Cardiac muscle cell (in vitro differentiated cells and primary cell): Measurements from ENCODE around the gene OTUD7B. TPM values are rescaled to one million over a fixed set of nuclear protein-coding genes. Genes with fewer than 3 reads are reported as not detected.

Experiments used
- DNase-seq, 2 donors: peaks; one replicate each; pipeline versions ENCODE4 v3.0.0 to v3.0.0-alpha.2; 2010 to 2017; ENCODE audit warnings: low read depth in 1 of 2, low spot score in 1 of 2
- H3K27ac ChIP-seq: fragments of 200-600 bp; sonication (generic); 2 replicates; pipeline ENCODE4 v1.5.1; 2016
- H3K27me3 ChIP-seq: fragments of 200-600 bp; sonication (generic); 2 replicates; pipeline ENCODE4 v1.6.0; 2016; ENCODE audit warnings: control low read depth
- H3K36me3 ChIP-seq: fragments of 200-600 bp; sonication (generic); 2 replicates; pipeline ENCODE4 v1.5.1; 2016; ENCODE audit warnings: control low read depth
- H3K4me1 ChIP-seq: fragments of 200-600 bp; sonication (generic); 2 replicates; pipeline ENCODE4 v1.8.1; 2017; ENCODE audit warnings: low read depth, mild to moderate bottlenecking, mixed run types
- H3K4me3 ChIP-seq: fragments of 200-600 bp; sonication (generic); 2 replicates; pipeline ENCODE4 v1.5.1; 2016; ENCODE audit warnings: mild to moderate bottlenecking
- H3K9me3 ChIP-seq: fragments of 200-600 bp; sonication (generic); 2 replicates; pipeline ENCODE4 v1.5.1; 2017; ENCODE audit warnings: low read depth, mild to moderate bottlenecking, control low read depth
- polyA plus RNA-seq: library from polyadenylated mRNA; unstranded; fragments of >200 nt; fragmentation: Nextera tagmentation; extraction: Ambion mirVana; gene quantifications from 2 replicates; pipeline ENCODE4 v1.2.1, GENCODE V29; 2016
- total RNA-seq: library from RNA; depleted of rRNA; stranded (reverse); fragments of >200 nt; gene quantifications from 2 replicates; pipeline ENCODE4 v1.2.3, GENCODE V29; 2016
- TF ChIP-seq, protein P1 (sequence below): IDR thresholded peaks from 2 replicates; pipeline ENCODE4 v1.5.1; 2012; ENCODE audit warnings: low read depth, mild to moderate bottlenecking, low read length

OTUD7B gene
- total and polyA plus RNA-seq, 2 experiments from 2014 or later: 3.1 to 16.4 TPM

DNA sequence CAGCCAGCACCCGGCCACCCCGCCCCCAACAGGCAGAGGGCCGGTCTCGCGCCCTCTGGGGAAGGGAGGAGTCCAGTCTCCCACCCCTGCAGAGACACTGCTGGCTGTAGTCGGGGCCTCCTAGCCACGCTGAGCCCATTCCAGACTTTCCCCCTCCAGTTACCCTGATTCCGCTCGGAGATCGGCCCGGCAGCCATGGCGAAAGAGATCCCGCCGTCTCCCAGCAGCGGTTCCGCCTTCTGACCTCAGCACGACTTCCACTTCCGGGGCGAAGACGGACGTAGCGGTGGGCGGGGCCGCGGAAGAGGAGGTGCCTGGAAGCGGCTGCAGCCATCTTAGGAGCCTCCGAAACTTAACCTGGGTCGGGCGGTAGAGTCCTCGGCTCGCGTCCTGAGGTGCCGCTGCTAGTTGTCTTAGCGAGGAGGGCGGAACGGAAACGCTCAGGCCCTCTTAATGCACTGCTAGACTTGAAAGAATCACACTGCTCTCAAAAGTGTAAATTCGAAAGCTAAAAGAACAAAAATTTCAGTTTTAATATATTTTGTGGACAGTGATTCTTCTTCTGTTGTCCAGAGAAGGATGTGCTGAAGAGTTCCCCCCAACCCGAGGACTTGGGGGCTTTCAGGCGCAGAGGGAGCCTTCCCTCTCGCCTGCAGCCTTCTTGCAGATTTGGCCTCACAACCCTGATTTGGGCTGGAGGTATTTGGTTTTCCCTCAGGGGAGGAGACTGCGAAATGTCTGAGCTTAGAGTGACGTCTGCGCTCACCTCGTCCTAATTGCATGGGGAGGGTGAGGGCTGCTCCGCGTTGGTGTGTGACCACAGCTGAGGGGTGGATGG, 82.7 kb downstream of the OTUD7B start, which contains the start of gene SF3B4:
Gene SF3B4 (minus strand): TSS at position 241 of the 838 bp plus-strand sequence. CDS start 44 bp downstream, at position 197.
- Histone ChIP-seq H3K27ac (peak within 1 kb of the TSS; percentile 93), H3K36me3 (peaks cover 29% of the 10 kb centered on the region), H3K9me3 (no peaks in the 10 kb centered on the region), H3K4me1 (peaks cover 13% of the 10 kb centered on the region), H3K27me3 (no peaks in the 10 kb centered on the region), H3K4me3 (peak within 1 kb of the TSS; percentile 84)
- TF ChIP-seq, protein P1, sequence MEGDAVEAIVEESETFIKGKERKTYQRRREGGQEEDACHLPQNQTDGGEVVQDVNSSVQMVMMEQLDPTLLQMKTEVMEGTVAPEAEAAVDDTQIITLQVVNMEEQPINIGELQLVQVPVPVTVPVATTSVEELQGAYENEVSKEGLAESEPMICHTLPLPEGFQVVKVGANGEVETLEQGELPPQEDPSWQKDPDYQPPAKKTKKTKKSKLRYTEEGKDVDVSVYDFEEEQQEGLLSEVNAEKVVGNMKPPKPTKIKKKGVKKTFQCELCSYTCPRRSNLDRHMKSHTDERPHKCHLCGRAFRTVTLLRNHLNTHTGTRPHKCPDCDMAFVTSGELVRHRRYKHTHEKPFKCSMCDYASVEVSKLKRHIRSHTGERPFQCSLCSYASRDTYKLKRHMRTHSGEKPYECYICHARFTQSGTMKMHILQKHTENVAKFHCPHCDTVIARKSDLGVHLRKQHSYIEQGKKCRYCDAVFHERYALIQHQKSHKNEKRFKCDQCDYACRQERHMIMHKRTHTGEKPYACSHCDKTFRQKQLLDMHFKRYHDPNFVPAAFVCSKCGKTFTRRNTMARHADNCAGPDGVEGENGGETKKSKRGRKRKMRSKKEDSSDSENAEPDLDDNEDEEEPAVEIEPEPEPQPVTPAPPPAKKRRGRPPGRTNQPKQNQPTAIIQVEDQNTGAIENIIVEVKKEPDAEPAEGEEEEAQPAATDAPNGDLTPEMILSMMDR: no peak
- peak; percentile 95 to 96 for DNase-seq

DNA sequence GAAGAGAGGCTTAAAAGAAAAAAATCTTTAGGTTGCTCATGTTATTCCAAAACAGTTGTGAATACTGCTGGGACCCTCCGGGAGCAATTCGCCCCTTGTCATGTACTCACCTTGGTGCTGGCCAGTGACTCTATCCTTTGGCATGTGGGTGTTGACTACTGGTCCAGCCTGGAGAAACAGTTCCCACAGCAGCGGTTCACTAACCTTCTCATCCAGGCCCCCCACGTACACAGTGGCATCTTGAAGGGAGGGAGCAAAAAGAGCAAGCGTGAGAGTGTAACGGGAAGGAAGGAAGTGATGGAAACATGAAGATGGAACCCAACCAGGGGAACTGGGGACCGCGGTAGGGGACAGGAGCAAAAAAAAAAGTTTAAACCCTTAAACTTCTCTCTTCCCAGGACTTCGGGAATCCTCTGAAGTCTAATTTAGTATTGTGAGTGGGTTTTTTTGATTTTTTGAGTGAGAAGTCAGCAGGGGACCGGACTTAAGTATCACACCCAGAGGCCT, 83.4 kb downstream of the OTUD7B start:
- no peaks in the 10 kb centered on the region for H3K9me3 ChIP-seq
- no peak for DNase-seq
- H3K27me3 ChIP-seq: no peaks in the 10 kb centered on the region
- TF ChIP-seq, protein P1: no peak
- H3K4me1 ChIP-seq: peaks cover 13% of the 10 kb centered on the region
- H3K36me3 ChIP-seq: peaks cover 33% of the 10 kb centered on the region
- peak overlapping the region; percentile 84 for H3K4me3 ChIP-seq
- H3K27ac ChIP-seq: peak overlapping the region; percentile 93

DNA sequence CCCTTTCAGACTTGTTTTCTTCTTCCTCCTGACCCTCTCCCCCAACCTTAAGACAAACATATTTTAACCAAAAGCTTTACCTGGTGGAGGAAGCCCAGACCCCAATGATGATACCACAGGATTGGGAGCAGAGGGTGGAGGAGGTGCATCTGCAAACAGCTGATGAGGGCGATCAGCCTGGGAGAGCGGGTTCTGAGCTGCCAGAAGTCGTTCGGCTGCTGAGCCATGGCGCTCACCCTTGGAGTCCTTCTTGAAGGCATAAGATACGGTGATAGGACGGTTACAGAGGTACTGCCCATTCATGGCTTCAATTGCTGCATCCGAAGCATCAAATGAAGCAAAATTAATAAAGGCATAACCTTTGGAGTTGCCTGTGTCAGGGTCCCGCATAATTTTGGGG, 84.2 kb downstream of the OTUD7B start:
- H3K36me3 ChIP-seq: peaks cover 33% of the 10 kb centered on the region

DNA sequence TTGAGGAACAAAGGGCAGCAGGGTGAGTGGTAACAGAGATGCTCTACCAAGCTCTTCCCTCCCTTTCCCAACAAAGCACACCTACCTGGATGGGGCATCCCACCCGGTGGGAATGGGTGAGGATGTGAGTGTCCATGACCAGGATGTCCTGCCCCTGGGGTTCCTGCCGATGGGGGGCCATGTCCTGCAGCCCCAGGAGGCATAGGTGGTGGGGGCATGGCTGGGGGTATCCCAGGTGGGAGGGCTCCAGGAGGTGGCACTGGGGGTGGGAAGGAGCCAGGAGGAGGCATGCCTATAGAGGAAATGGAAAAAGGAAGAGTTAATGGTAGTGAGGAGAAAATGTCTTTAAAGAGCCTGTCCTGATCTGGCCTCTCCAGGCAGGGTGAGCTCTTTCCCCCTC, 84.8 kb downstream of the OTUD7B start:
- no peak for DNase-seq
- Histone ChIP-seq H3K4me3 (no peak overlapping the region), H3K27ac (no peak overlapping the region), H3K9me3 (no peaks in the 10 kb centered on the region), H3K4me1 (peaks cover 13% of the 10 kb centered on the region), H3K27me3 (no peaks in the 10 kb centered on the region), H3K36me3 (peaks cover 33% of the 10 kb centered on the region)
- TF ChIP-seq, protein P1: no peak

More for the DNA sequence above, 84.2 kb downstream of the OTUD7B start:
- Histone ChIP-seq H3K4me1 (peaks cover 13% of the 10 kb centered on the region), H3K27ac (no peak overlapping the region), H3K4me3 (peak overlapping the region; percentile 84), H3K9me3 (no peaks in the 10 kb centered on the region), H3K27me3 (no peaks in the 10 kb centered on the region)
- DNase-seq: no peak
- TF ChIP-seq, protein P1: no peak

DNA sequence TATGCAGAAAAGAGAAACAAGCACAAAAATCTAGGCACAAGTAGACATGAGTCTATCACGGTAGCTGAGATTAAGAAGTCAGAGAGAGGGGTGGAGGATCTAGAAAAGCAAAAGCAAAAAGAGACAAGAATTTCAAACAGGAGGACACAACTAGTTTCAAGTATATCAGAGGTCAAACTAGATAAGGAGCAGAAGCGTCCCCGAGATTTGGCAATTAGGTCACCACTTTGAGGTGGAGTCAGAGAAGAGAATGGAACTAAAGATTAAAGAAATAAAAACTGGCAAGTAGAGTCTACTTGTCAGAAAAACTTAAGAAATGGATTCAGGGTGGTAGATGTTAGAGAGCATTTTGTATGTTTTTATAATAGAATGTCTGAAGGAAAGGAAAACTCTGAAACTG, 85.2 kb downstream of the OTUD7B start:
- no peak overlapping the region for H3K4me3 ChIP-seq
- H3K27me3 ChIP-seq: no peaks in the 10 kb centered on the region
- TF ChIP-seq, protein P1: no peak
- H3K36me3 ChIP-seq: peaks cover 33% of the 10 kb centered on the region
- no peak for DNase-seq
- peaks cover 13% of the 10 kb centered on the region for H3K4me1 ChIP-seq
- H3K9me3 ChIP-seq: no peaks in the 10 kb centered on the region
- no peak overlapping the region for H3K27ac ChIP-seq
